SHP77 treated with DMSO at 0.1 percent for 48 hours (cell line): ENCODE results near the gene PNP.

Experiments used
- DNase-seq: peaks from one replicate; lab custom pipeline; 2025; lab: John Stamatoyannopoulos, UW

PNP gene

GRCh38 chr14:20455355-20456300 lies 13.6 kb upstream of the PNP start:
- DNase-seq: no peak

DNA sequence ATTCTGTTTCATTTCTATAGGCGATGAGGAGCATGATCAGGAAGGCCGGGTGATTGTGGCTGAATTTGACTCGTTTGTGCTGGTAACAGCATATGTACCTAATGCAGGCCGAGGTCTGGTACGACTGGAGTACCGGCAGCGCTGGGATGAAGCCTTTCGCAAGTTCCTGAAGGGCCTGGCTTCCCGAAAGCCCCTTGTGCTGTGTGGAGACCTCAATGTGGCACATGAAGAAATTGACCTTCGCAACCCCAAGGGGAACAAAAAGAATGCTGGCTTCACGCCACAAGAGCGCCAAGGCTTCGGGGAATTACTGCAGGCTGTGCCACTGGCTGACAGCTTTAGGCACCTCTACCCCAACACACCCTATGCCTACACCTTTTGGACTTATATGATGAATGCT lies 12.2 kb upstream of the PNP start:
- DNase-seq: no peak

- no peak for DNase-seq
These were observed 11.0 kb upstream of the PNP start for GRCh38 chr14:20458031-20458789.

DNA sequence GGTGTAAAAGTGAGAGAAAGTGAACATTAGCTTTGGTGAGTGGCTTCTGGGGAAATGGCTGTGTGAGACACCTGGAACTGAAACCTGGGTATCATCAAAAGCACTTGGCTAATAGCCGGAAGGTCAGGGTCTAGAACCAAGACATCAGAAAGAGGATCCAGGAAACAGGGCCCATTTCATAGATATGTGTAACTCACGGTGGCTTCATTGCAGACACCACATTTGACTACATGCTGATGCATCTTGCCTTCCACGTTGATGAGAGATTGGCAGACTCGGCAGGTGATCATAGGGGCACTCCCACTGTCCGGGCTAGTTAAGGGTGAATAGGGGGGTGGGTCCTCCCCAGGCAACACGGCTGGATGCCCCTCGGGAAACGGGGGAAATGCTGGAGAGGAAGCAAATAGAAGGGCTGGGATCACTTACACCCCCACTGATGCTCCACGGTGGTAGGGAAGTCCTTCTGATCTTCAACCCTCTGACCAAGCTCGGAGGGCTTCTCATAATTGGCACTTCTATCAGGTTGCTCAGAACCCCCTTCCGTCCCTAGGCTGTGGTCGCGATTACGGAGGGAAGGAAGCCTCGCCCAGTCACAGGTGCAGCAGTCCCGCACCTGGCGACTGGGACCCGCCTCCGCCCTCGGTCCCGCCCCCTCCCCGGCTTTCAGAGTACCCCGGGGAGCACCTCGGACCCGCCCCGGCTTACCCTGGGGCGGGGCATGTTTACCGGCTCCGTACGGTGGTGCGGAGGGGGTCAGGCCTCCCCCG lies 8.6 kb upstream of the PNP start:
- no peak for DNase-seq

GRCh38 chr14:20461225-20462141 lies 7.7 kb upstream of the PNP start, which contains the start of gene PIP4P1:
TSS of gene PIP4P1 (minus strand) at chr14:20461434. CDS start at chr14:20461325, 109 bp downstream.
- peak; percentile 100 for DNase-seq

DNA sequence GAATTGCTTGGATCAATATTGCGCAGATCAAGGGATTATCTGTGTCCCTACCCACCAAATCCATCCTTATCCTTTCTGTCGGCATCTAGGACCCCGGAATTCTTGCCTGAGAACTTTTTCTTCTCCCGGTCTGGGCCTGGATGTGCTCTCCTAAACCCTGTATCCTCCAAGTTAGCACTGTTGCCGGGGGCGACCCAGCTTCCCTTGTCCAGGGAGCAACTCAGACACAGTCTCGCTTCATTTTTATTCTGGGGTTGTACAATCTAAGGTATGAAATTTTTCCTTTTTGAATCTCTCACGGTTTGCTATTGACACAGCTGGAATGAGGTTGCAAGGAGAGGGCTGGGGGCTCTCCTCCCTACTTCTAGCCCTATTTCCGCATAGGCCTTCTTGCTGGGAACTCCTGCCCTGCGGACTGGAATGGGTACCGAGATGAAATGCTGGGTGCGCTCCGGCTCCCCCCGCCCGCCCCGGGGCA lies 403 bp upstream of the PNP start:
- DNase-seq: no peak

- DNase-seq: peak; percentile 27
These were observed 840 bp downstream of the PNP start for GRCh38 chr14:20469890-20470602.

- DNase-seq: peak; percentile 23
These were observed 1.3 kb downstream of the PNP start for GRCh38 chr14:20470603-20470901.

DNA sequence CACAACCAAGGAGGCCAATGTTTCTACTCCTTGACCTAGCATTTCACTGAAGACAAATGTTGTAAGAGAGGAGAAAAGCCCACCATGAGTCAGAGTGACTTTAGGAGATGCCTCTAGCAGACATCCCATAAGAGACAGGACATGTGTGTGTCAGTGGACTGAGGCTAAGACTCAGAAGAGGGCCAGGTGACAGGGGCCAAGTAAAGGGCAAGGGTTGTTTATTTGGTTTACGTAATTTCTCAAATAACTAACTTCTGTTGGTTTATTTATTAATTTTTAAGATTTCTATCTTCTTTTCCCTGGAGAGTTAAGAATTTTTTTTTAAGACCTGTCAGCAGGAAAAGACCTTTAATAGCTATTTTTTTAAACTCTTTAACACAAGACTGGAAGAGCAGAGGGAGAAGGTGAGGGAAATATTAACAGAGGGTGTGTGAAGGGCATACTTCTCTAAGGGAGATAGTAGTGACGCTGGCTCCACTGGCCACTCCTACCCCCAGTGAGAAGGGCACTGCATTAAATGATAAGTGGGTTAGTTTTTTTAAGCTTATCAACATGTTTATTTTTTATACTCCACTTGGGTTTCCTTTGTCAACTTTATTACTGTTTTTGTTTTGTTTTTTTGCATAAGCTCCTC lies 3.4 kb downstream of the PNP start:
- DNase-seq: no peak

DNA sequence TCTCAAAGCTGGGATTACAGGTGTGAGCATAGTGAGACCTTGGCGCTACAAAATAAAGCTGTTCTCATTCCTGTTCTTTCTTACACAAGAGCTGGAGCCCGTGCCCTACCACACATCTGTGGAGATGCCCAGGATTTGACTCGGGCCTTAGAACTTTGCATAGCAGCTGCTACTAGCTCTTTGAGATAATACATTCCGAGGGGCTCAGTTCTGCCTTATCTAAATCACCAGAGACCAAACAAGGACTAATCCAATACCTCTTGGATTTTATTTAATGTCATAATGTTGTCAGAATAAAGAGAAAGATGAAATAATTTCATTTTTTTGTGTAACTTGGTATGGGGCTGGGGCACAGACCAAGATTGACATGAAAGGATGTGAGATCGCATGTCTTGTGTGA lies 7.6 kb downstream of the PNP start:
- DNase-seq: no peak

GRCh38 chr14:20477211-20477876 lies 8.1 kb downstream of the PNP start:
- no peak for DNase-seq

- no peak for DNase-seq
These were observed 9.7 kb downstream of the PNP start for GRCh38 chr14:20478894-20479293.

GRCh38 chr14:20482382-20482781 lies 13.2 kb downstream of the PNP start:
- no peak for DNase-seq

DNA sequence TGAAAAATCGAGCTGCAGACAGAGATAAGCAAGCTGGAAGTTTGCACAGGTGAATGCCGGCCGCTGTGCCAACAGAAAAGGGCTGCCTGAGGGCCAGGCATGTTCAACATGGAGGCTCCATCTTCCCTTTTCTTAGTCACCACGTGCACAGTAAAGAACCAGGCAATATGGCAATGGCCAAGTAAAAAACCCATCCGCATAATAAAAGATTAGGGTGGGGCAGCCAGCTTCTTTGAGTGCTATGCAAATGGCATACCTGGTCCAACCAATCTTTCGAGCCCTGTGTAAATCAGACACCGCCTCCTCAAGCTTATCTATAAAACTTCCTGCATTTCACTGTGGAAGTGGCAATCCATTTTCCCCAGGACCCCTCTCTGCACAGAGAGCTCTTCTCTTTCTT lies 16.7 kb downstream of the PNP start:
- DNase-seq: no peak

DNA sequence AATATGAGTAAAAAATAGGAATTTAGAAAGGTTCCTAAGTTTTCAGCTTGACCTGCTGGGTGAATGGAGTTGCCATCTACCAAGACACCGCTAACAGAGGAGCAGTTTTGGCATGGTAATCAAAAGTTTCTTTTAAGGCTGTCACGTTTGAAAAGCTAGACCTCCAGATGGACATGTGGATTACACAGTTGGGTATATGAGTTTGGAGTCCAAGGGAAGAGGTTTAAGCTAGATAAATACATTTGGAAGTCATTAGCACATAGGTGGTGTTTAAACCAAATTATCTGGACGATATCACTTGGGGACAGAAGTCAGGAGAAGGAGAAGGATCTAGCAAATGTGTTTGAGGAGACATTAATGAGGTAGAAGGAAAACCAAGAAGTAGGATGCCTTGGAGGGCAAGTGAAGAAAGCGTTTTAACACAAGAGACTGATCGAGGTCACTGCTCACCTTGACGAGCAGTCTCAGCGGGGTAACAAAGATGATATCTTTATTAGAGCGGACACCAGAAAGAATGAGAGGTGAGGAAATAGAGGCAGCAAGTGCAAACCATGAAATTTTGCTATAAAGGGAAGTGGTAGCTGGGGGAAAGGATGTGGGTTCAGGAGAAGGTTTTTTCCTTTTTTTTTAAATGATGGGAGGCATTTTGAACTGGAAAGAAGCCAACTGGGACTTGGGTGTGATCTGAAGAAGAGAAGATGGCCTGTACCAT lies 17.6 kb downstream of the PNP start:
- DNase-seq: no peak

GRCh38 chr14:20487396-20487725 lies 18.2 kb downstream of the PNP start:
- no peak for DNase-seq

- DNase-seq: no peak
These were observed 20.1 kb downstream of the PNP start for GRCh38 chr14:20489093-20489994.

- DNase-seq: no peak
These were observed 21.4 kb downstream of the PNP start for GRCh38 chr14:20490563-20490962.
